ENCODE measurements around the gene PCP4L1.

GRCh38 chr1:161258439-161259344 is at the start of gene PCP4L1:
- no peak for TF ChIP-seq AEBP2 (tag by site-specific recombination; IDR thresholded peaks at IDR 0.05; ENCODE audit: borderline replicate concordance)
- no peak for TF ChIP-seq CTCF (tag by site-specific recombination; IDR thresholded peaks at IDR 0.05)
- TF ChIP-seq ZNF311 (tag by site-specific recombination; IDR thresholded peaks at IDR 0.05; ENCODE audit: borderline replicate concordance): no peak
- no peak for TF ChIP-seq REST (tag by site-specific recombination; IDR thresholded peaks at IDR 0.05)
- no peak for TF ChIP-seq GLI2 (tag by site-specific recombination; IDR thresholded peaks at IDR 0.05; ENCODE audit: borderline replicate concordance, low read depth)
- no peak for TF ChIP-seq HOXA7 (CRISPR knock-in tag; IDR thresholded peaks at IDR 0.05; ENCODE audit: borderline replicate concordance)
- no peak for TF ChIP-seq ZNF449 (tag by site-specific recombination; IDR thresholded peaks at IDR 0.05)
- TF ChIP-seq MYNN (tag by site-specific recombination; IDR thresholded peaks at IDR 0.05; ENCODE audit: borderline replicate concordance): no peak
- no peak for TF ChIP-seq ZSCAN5A (tag by site-specific recombination; IDR thresholded peaks at IDR 0.05)
- TF ChIP-seq ZNF707 (tag by site-specific recombination; IDR thresholded peaks at IDR 0.05): no peak
- TF ChIP-seq ZNF138 (tag by site-specific recombination; IDR thresholded peaks at IDR 0.05; ENCODE audit: borderline replicate concordance): no peak

Data from HEK293 (cell line).